Measurements from ENCODE around the gene SFT2D3. TPM values are rescaled to one million over a fixed set of nuclear protein-coding genes. Genes with fewer than 3 reads are reported as not detected.

The SFT2D3 gene
- total RNA-seq, 8 experiments from 2014 or later: 0.36 to 2.0 (median 1.0) TPM; not detected in 4

GRCh38 chr2:127712999-127713398, 11.7 kb downstream of the SFT2D3 start:
- no peak overlapping the region for H3K27ac ChIP-seq
- no peak for ATAC-seq (replicated peaks in 6 of 8)
- no peaks in the 10 kb centered on the region for H3K4me1 ChIP-seq (replicated peaks in 1 of 2)
- WGBS, 10 experiments: 64 to 100% (median 83%) methylated on average over 1 to 2 of the region's 2 CpGs; no CpG with 5 or more reads in 1 of the 10 experiments
- in situ Hi-C loops (cut with MboI; ENCODE audit: low pct_unique_long_range_greater_than_20kb in 2 of 9, low sequenced_read_pairs in 9 of 9, unreplicated experiment in 9 of 9): no loop called here
- no peak overlapping the region for H3K4me3 ChIP-seq

- WGBS, 10 experiments: 87 to 94% (median 90%) methylated on average over 2 to 7 of the region's 25 CpGs; no CpG with 5 or more reads in 6 of the 10 experiments
- Histone ChIP-seq H3K4me3 (no peak overlapping the region), H3K27ac (no peak overlapping the region), H3K4me1 (replicated peaks in 1 of 2) (no peaks in the 10 kb centered on the region)
- in situ Hi-C loops (cut with MboI; ENCODE audit: low pct_unique_long_range_greater_than_20kb in 2 of 9, low sequenced_read_pairs in 9 of 9, unreplicated experiment in 9 of 9): no loop called here
- no peak for ATAC-seq (replicated peaks in 6 of 8)
Observed at GRCh38 chr2:127713562-127713961, 12.3 kb downstream of the SFT2D3 start.

GRCh38 chr2:127715778-127716449, 14.6 kb downstream of the SFT2D3 start:
- in situ Hi-C loops (cut with MboI; ENCODE audit: low pct_unique_long_range_greater_than_20kb in 2 of 9, low sequenced_read_pairs in 9 of 9, unreplicated experiment in 9 of 9): no loop called here
- Histone ChIP-seq H3K4me1 (replicated peaks in 1 of 2) (no peaks in the 10 kb centered on the region), H3K27ac (no peak overlapping the region), H3K4me3 (no peak overlapping the region)
- 50 to 100% (median 90%) methylated on average over 1 to 10 of the region's 14 CpGs; no CpG with 5 or more reads in 1 of the 10 experiments for WGBS, 10 experiments
- ATAC-seq (replicated peaks in 6 of 8): no peak

- in situ Hi-C loops (cut with MboI; ENCODE audit: low pct_unique_long_range_greater_than_20kb in 2 of 9, low sequenced_read_pairs in 9 of 9, unreplicated experiment in 9 of 9): no loop called here
- H3K4me1 ChIP-seq (replicated peaks in 1 of 2): no peaks in the 10 kb centered on the region
- 49 to 100% (median 90%) methylated on average over 1 to 4 of the region's 4 CpGs; no CpG with 5 or more reads in 1 of the 10 experiments for WGBS, 10 experiments
- no peak overlapping the region for H3K4me3 ChIP-seq
- H3K27ac ChIP-seq: no peak overlapping the region
- ATAC-seq (replicated peaks in 6 of 8): peak in 3 of 8 experiments; percentile 34 to 90 (median 76)
Observed at GRCh38 chr2:127718271-127718670, 17.0 kb downstream of the SFT2D3 start.

- WGBS, 10 experiments: 88 to 100% (median 100%) methylated on average over 1 to 3 of the region's 13 CpGs; no CpG with 5 or more reads in 5 of the 10 experiments
- in situ Hi-C loops (cut with MboI; ENCODE audit: low pct_unique_long_range_greater_than_20kb in 2 of 9, low sequenced_read_pairs in 9 of 9, unreplicated experiment in 9 of 9): no loop called here
- H3K4me3 ChIP-seq: no peak overlapping the region
- no peak for ATAC-seq (replicated peaks in 6 of 8)
- H3K4me1 ChIP-seq (replicated peaks in 1 of 2): no peaks in the 10 kb centered on the region
- H3K27ac ChIP-seq: no peak overlapping the region
Observed at GRCh38 chr2:127719301-127720218, 18.3 kb downstream of the SFT2D3 start.

GRCh38 chr2:127721311-127721977, 20.1 kb downstream of the SFT2D3 start:
- ATAC-seq (replicated peaks in 6 of 8): no peak
- 51 to 100% (median 88%) methylated on average over 1 to 5 of the region's 6 CpGs; no CpG with 5 or more reads in 2 of the 10 experiments for WGBS, 10 experiments
- Histone ChIP-seq H3K27ac (no peak overlapping the region), H3K4me3 (no peak overlapping the region), H3K4me1 (replicated peaks in 1 of 2) (no peaks in the 10 kb centered on the region)
- in situ Hi-C loops (cut with MboI; ENCODE audit: low pct_unique_long_range_greater_than_20kb in 2 of 9, low sequenced_read_pairs in 9 of 9, unreplicated experiment in 9 of 9): no loop called here

GRCh38 chr2:127721978-127722355, 20.7 kb downstream of the SFT2D3 start:
- H3K4me1 ChIP-seq (replicated peaks in 1 of 2): no peaks in the 10 kb centered on the region
- in situ Hi-C loops (cut with MboI; ENCODE audit: low pct_unique_long_range_greater_than_20kb in 2 of 9, low sequenced_read_pairs in 9 of 9, unreplicated experiment in 9 of 9): no loop called here
- peak in 1 of 8 experiments; percentile 37 for ATAC-seq (replicated peaks in 6 of 8)
- 66 to 100% (median 88%) methylated on average over 1 to 2 of the region's 2 CpGs for WGBS, 10 experiments
- no peak overlapping the region for H3K4me3 ChIP-seq
- H3K27ac ChIP-seq: no peak overlapping the region

- no peak overlapping the region for H3K4me3 ChIP-seq
- WGBS, 10 experiments: 74 to 100% (median 91%) methylated on average over 1 to 3 of the region's 3 CpGs
- no peak for ATAC-seq (replicated peaks in 6 of 8)
- no peaks in the 10 kb centered on the region for H3K4me1 ChIP-seq (replicated peaks in 1 of 2)
- in situ Hi-C loops (cut with MboI; ENCODE audit: low pct_unique_long_range_greater_than_20kb in 2 of 9, low sequenced_read_pairs in 9 of 9, unreplicated experiment in 9 of 9): no loop called here
- H3K27ac ChIP-seq: no peak overlapping the region
Observed at GRCh38 chr2:127722807-127723206, 21.5 kb downstream of the SFT2D3 start.

- 43 to 97% (median 89%) methylated on average over 1 to 6 of the region's 6 CpGs; no CpG with 5 or more reads in 4 of the 10 experiments for WGBS, 10 experiments
- Histone ChIP-seq H3K27ac (no peak overlapping the region), H3K4me1 (replicated peaks in 1 of 2) (no peaks in the 10 kb centered on the region), H3K4me3 (no peak overlapping the region)
- no peak for ATAC-seq (replicated peaks in 6 of 8)
- in situ Hi-C loops (cut with MboI; ENCODE audit: low pct_unique_long_range_greater_than_20kb in 2 of 9, low sequenced_read_pairs in 9 of 9, unreplicated experiment in 9 of 9): no loop called here
Observed at GRCh38 chr2:127726158-127726880, 25.0 kb downstream of the SFT2D3 start.

- no peaks in the 10 kb centered on the region for H3K4me1 ChIP-seq (replicated peaks in 1 of 2)
- ATAC-seq (replicated peaks in 6 of 8): no peak
- H3K27ac ChIP-seq: no peak overlapping the region
- H3K4me3 ChIP-seq: no peak overlapping the region
- WGBS, 10 experiments: 59 to 100% (median 96%) methylated on average over 1 to 6 of the region's 6 CpGs
- in situ Hi-C loops (cut with MboI; ENCODE audit: low pct_unique_long_range_greater_than_20kb in 2 of 9, low sequenced_read_pairs in 9 of 9, unreplicated experiment in 9 of 9): no loop called here
Observed at GRCh38 chr2:127733113-127733815, 32.0 kb downstream of the SFT2D3 start.

- ATAC-seq (replicated peaks in 6 of 8): peak in 3 of 8 experiments; percentile 46 to 63 (median 55)
- WGBS, 10 experiments: 6 to 96% (median 85%) methylated on average over 1 to 5 of the region's 5 CpGs; no CpG with 5 or more reads in 1 of the 10 experiments
- Histone ChIP-seq H3K27ac (no peak overlapping the region), H3K4me1 (replicated peaks in 1 of 2) (no peaks in the 10 kb centered on the region), H3K4me3 (no peak overlapping the region)
- in situ Hi-C loops (cut with MboI; ENCODE audit: low pct_unique_long_range_greater_than_20kb in 2 of 9, low sequenced_read_pairs in 9 of 9, unreplicated experiment in 9 of 9): no loop called here
Observed at GRCh38 chr2:127733816-127734537, 32.7 kb downstream of the SFT2D3 start.

Data from motor neuron (in vitro differentiated cells).